Bone marrow (tissue), 2 donors: ENCODE results near the gene CYP11A1.
A peak's percentile ranks its signal among the peaks of the same experiment; 100 is the strongest.
"Not testable (repeated sequence)": the region's sequence is repeated elsewhere in the genome, so short reads cannot be mapped to it uniquely, and the experiment has no call there.

Experiments used
- DNase-seq, 2 donors: peaks; one replicate each; lab custom pipeline; 2025; lab: John Stamatoyannopoulos, UW

The CYP11A1 gene

DNA sequence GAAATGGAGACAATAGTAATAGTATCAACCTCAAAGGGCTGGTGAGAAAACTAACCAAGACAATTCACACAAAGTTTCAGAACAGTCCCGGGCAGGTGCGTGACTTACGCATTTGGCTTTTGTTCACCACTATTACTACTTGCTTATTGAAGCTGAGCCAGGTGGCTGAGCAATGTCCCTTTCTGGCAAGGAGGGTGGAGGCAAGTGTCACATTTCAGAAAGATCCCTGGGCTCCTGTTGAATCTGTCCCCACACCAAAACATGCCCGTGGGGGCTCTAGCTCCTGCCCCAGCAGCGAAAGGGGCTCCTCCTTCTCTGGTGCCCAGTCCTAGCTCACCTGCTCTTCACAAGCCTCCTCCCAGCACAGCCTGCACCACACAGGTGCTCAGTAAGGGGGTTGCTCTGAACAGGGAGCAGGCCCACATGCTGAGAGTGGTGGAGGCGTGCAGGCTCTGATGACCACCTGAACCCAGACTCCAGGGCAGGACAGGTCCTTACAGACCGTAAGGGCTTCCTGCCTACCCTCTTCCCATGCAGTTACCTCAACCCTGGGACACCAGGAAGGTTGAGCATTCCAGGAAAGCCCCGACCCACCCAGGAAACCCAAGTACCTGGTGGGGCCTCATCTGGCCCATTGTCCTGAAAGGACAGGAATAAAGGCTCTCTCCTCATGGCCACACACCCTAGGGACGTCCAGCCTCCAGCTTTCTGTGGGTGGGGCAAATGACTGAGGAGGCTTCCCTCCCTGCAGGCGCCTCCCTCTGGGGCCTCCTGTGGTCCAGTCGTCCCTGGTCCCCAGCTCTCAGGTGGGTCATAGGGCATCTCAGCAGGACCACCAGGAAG, 33.7 kb upstream of the CYP11A1 start:
- no peak for DNase-seq

DNA sequence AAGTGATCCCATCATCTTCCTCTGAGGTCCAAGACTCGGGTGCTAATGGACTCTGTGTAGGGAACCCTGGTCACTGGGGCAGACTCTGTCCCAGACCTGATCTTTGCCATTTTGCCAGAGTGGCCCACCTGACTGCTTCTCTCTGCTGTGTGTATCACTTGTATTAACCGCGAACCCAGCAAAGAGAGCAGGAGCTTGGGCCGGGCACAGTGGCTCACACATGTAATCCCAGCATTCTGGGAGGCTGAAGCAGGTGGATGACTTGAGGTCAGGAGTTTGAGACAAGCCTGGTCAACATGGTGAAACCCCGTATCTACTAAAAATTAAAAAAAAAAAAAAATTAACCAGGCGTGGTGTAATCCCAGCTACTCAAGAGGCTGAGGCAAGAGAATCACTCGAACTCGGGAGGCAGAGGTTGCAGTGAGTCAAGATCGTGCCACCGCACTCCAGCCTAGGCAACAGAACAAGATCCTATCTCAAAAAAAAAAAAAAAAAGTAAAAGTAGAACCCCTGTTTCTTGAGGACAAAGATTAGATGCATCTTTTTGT, 32.9 kb upstream of the CYP11A1 start:
- no peak for DNase-seq

DNA sequence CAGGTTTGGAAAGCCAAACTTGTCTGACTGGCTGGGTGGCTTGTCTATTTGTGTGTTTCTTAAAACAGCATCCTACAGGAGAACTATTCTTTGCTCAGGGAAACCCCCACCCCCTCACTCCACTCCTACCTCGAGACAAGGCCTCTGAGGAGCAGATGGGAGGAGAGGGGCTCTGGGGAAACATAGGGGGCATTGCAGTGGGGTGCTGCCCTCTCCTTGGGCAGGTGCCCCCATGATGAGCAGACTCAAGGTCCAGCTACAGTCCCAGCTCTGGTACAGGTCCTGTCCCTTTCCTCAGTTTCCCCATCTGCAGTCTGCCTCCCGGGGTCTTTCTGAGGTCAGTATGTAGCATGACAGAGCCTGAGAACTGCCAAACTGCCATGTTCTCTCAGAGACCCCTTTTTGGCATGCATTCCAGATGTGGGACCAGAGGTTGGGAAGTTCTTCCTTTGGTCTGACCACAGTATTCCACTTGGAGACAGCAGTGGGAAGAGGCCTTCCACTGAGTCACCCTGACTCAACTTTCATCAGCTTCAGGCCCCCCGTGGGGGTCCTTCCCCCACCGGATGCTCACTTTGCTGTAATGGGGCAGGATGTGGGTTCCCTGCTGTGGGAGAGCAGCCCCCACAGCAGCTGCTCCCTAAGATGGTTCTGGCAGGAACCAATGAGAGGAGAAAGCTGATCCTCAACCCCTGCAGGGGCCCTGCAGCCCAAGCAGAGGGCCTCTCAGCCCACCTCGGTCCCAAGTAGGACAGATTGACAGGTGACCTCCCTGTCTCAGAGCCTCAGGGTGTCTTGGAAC, 32.3 kb upstream of the CYP11A1 start:
- DNase-seq = peak in 1 of 2 donors; percentile 62

DNA sequence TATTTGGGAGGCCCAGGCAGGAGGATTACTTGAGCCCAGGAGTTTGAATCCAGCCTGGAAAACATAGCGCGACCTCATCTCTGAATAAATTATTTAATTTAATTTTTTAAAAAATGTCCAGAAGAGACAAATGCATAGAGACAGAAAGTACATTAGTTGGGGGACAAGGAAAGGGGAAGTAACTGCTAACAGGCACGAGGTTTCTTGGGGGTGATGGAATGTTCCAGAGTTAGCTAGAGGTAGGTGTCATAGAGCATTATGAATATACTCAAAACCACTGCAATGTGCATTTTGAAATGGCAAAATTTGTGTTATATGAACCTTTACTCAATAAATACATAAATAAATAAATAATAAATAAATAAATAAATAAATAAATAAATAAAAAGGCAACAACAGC, 31.7 kb upstream of the CYP11A1 start:
- DNase-seq = peak in 1 of 2 donors; percentile 77

DNA sequence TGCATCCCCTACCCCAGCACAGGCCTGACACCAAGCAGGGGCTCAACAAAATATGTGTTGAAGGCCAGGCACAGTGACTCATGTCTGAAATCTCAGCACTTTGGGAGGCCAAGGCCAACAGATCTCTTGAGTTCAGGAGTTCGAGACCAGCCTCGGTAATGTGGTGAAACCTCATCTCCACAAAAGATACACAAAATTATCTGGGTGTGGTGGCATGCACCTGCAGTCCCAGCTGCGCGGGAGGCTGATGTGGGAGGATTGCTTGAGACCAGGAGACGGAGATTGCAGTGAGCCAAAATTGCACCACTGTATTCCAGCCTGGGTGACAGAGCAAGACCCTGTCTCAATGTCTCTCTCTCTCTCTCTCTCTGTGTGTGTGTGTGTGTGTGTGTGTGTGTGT, 30.7 kb upstream of the CYP11A1 start:
- DNase-seq = no peak

DNA sequence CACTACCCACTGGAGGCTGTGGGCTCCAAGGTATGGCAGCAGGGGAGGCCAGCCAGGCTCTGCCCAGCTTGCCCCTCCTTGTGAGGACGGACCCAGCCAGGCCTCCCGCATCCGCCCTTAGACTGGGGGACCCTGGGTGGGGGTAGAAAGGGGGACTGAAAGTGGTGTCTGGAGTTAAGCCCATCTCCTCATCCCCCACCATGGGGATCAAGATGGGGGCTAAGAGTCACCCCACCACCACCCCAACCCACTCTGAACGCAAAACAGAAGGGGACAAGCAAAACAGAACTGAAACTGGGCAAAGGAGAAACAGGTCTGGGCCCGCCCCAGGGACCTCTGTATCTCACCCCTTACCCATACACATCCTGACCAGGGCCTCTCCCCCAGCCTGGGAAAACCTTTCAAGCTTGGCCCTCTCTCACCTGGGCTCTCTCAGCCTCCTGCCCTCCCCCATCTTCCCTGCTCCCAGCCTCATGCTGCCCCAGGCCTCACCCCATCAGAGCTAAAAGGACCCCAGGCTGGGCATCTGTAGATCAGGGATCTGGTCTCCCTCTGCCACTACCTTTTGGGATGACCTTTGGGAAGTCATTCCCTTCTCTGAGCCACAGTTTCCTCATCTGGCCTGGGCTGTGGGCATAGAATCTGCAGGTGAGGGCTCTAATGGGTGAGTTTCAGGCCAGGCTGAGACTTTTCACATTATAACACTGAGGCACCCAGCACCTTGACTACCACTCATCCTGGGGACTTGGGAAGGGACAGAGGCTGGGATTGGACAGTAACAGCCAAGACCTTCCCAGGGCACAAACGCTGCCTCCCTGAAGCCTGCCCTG, 30.0 kb upstream of the CYP11A1 start:
- no peak for DNase-seq

DNA sequence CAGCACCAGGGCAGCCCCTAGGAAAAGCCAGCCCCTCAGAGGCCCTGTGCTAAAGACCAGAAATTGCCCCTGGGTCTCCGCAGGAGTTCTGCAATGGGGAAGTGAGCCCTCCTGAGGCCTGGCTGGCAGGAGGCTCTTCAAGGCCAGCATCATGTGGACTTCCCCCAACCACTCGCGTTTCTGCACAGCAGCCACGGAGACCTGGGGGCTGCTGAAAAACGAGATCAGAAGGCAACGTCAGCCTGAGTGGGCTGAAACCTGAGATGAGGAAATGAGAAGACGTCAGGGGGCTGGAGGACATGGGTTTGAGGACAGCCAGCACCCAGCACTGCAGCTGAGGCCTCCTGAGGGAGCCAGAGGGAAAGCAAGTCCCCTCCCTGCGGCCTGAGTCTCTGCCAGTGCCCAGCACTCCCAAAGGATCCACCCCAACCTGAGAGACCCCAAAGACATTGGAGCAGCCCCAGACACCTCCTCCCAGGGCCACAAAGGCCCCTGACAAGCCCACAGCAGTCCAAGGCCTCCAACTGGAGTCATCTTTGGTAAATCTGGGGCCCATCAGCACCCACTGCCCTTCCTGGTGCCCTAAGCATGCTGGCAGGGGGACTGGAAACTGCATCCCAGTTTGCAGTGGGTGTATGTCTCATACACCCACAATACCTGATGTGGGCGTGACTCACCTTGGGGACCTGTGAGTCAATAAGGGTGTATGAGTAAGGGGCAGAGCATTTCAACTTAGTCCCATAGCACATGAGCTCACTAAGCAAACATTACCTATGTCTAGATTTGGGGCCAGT, 29.2 kb upstream of the CYP11A1 start:
- peak in 1 of 2 donors; percentile 14 for DNase-seq

DNA sequence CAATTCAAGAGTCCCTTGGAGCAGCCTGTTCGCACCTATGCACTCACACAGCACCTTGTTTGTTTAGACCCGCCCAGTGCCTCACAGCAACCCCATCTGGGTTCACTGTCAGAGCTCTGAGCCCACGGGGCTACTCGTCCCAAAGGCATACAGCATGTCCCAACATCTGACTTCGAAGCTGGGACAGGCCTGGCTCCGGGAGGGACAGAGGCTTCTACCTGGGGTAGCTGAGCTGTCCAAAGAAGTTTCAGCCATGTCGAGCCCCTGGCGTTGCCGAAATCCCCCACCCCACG, 28.6 kb upstream of the CYP11A1 start:
- no peak for DNase-seq

DNA sequence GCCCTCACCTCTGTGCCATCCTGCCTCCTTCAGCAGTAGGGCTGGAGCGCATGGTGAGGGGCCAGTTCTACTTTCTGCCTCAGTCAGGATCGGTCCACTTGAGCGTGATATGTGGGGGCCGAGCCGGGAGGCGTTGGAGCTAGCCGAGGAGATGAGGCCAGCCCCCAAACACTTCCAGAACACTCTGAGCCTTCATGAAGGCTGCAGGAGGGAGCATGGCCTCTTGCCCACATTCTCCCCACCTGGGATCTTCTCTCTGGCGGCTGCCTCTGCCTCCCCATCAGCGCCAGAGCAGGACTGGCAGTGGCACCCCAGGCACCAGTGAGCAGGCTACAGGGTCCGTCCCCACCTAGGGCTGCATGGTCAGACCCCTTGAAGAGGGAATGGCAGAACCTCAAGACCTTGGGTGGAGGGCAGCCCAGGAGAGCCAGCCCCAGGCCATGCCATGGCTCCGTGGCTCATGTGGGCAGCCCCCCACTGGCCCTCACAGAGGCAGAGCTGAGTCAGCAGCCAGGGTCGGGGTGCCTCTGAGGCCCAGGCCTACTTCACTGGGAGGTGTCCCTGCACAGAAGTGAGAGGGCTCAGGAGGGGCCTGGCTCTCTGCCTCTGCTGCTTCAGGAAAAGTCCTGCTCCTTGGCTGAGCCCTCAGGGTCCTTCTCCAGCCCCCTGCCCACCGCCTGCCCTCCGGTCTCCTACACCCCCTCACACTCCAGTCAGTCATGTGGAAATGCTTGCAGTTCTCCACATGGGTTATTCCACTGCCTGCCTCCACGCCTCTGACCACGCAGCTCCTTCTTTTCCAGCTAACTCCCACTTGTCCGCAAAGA, 28.1 kb upstream of the CYP11A1 start:
- DNase-seq = no peak

DNA sequence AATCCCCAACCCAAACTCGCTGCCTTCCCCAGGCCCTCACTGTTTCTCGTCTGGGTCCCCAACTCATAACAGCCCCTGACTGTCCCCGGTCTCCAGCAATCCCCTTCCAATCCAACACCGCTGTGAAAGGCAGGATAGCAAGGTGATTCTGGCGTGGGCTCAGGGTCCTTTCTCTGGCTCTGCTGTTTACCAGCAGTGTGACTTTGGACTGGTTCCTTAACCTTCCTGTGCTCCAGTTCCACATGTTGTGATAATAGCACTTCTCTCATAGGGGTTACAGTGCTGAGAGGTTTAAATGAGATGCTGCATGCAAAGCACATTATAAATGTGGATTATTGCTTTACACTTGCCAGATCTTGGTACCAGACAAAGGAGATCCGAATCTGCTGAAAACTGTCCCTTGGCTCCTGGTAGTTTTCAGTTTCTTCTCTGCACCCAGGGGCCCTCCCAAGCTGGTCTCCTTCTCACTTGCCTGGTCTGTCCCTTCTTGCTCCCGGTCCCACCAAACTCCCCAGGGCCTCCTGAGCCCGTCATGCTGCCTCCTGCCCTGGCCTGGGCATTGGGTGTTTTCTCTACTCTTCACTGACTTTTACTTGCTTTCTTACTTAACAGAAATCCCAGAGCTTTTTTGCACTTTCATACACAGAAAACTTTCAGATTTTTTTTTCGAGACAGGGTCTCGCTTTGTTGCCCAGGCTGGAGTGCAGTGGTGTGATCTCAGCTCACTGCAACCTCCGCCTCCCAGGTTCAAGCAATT, 26.8 kb upstream of the CYP11A1 start:
- DNase-seq = no peak

DNA sequence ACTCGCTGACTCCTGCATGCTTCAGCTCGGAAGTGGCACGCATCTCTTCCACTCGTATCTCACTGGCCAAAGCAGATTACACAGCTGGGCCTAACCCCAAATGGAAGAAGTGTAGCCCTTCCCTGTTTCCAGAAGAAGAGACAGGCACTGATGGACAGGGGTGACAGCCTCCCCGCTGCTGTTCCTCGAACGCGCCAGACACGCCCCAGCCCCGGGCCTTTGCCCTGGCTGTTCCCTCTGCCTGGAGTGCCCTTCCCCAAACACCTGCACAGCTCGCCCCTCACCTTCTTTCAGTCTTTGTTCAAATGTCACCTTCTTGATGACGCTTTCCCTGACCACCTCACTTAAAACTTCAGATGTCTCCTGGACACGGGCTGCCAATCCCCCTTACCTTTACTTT, 26.0 kb upstream of the CYP11A1 start:
- no peak for DNase-seq

DNA sequence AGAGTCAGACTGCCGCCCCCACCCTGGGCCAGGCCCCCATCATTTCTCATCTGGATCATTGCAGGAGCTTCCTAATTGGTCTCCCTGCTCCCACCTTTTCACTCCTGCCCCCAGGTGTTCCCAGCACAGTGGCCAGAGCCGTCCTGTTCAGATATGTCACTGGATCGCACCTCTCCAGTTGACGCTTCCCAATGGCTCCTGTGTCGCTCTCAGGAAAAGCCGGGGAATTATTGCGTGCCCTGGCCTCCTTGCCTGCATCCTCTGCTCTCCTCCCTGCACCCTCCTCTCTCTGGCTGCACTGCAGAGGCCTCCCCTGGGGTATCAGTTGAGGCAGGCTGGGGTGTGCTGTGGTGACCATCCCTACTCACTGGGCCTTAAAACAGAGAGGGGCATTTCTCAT, 25.5 kb upstream of the CYP11A1 start:
- no peak for DNase-seq

DNA sequence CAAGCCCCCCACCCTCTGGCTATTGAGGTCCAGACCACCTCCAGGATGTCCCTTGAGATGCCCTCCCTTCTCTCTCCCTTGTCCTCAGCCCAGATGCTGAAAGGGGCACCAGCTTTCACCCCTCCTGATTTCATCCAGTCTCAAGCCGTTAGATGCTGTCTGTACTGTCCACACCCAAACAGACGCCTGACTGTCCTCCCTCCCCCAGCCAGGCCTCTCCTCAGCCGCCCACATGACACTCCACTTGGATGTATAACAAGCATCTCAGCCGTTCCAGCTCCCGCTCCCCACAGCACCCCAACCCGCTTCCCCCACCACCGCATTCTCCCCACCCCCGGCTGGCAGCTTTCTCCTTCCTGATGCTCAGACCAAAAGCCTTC, 25.0 kb upstream of the CYP11A1 start:
- DNase-seq = no peak

DNA sequence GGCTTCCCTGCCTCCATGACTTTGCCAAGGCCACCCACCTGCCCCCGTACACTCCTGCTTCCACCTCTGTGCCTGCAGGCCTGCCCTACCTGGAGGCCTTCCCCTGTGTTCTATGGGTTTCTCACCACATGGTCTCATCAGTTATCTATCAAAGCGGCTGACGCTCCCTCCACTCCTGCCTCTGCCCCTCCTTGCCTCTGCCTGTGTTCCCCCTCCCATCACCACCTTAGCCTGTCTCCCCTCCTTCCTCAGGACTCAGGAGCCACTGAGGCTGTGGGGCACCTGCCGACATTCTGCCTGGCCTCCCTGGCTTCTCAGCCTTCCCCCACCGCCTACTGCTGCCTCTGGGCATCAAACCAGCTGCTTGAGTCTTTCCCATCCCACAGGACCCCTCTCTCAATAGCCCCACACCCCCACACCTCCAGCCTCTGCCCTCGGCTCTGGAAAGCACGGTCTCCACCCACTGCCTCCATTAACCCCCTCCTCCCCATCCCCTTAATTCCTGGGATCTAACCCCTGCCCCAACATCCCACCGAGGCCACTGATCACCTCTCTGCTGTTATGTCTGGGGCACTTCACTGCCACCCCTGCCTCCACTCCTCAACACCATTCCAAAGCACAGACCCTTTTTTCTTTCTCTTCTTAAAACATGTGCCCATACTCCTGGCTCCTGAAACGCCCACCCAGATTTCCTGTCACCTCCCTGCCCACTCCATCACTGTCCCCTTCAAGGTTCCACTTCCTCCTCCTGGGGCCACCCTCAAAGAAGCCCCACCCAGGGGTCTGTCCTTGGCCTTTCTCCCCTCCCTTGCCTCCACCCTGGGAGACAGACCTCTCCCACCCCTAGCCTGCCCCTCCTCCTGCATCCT, 24.4 kb upstream of the CYP11A1 start:
- DNase-seq = no peak

DNA sequence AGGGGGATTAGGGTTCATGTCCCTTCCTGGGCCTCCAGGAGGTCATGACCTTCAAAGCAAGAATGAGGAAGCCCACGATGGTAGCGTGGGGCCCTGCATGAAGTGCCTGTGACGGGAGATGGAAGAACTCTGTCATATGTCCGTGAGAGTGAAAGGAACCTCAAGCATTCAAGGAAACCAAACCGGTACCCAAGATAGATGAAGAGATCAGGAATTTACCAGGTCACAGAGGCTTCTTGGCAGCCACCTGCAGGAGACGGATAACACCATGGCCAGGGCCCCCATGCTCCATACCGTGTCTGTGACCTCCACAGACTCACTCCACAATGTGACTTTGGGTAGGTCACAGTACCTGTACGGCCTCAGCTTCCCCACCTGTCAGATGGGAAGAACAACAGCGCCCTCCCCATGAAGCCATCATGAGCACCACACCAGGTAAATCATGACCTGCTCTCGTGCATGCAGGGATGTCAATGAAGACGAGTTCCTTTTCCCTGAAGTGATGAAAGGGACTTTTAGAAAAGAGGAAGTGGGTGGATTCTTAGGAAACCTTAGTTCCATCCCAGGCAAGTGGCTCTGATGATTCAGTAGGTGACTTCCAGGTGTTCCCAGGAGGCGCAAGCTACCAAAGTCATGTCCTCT, 23.3 kb upstream of the CYP11A1 start:
- no peak for DNase-seq

DNA sequence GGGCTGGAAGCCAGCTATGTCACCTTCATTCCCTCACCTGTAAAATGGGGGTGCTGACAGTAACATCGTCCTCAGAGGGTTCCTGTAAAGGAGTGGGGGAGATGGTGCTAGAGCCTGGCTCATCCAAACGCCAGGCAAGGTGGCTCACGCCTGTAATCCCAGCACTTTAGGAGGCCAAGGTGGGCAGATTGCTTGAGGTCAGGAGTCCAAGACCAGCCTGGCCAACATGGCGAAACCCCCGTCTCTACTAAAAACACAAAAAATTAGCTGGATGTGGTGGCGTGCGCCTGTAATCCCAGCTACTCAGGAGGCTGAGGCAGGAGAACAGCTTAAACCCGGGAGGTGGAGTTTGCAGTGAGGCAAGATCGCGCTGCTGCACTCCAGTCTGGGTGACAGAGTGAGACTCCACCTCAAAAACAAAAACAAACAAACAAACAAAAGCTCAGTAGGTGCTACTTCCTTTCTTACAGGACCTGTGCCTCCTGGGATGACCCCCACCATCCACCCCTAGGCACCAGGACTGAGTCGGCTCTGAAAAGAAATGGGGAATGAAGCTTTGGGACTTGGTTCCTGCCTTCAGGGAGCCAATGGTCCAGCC, 22.7 kb upstream of the CYP11A1 start:
- DNase-seq = not testable (repeated sequence)

DNA sequence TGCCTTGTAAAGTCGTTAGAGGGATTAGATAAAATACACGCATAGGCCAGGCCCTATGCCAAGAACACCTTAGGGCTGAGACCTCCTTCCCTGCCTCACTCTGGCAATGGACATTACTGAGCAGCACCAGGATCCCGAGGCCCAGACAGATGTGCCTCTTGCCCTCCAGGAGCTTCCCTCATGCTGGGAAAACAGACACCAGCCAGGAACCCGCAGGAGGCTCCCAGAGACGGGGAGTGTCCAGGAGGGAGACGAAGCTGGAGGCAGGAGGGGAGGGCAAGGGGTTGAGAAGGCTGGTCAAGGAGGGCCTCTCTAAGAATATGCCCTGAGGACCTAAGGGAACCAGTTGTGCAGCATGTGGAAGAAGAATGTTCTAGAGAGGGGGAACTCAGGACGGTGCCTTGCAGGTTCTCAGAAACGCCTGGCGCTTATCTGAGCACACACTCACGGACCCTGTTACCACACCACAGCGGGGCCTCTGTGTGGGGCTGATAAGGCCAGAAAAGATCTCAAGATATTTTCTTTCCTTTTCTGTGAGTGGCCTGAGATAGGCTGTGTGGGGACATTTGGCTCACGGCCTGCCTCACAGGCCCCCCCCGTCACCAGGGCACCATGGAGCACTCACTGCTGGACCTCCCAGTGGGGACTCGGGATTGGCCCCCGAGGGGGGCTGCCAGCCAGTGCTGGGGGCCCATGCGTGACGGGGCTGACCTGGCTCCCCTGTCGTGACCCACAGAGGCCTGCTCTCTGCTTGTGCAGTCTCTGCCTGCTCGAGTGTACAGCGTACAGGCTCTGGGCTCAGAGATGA, 22.0 kb upstream of the CYP11A1 start:
- DNase-seq = peak in 1 of 2 donors; percentile 50
